ENCODE data around the gene NDUFA5. TPM values are rescaled to one million over a fixed set of nuclear protein-coding genes. Genes with fewer than 3 reads are reported as not detected.

Gene NDUFA5
- total and polyA plus RNA-seq, 10 donors = 40.6 to 85.2 (median 54.2) TPM

GRCh38 chr7:123601530-123601929 is 43.9 kb upstream of the NDUFA5 start, which contains the start of gene ASB15:
Gene ASB15 (plus strand): TSS chr7:123601821. CDS start chr7:123614503, 12,682 bp downstream.
- Histone ChIP-seq H3K27ac (no peak within 1 kb of the TSS), H3K4me3 (no peak within 1 kb of the TSS), H3K27me3 (replicated peaks in 1 of 7) (no peaks in the 10 kb centered on the region), H3K9me3 (no peaks in the 10 kb centered on the region), H3K36me3 (no peaks in the 10 kb centered on the region), H3K4me1 (no peaks in the 10 kb centered on the region)
- WGBS, 5 donors = 79 to 88% (median 82%) methylated on average over 4 of the region's 4 CpGs
- no peak for DNase-seq
- intact Hi-C loops (cut with DNase I; ENCODE audit: low total_unique reads) = no loop called here
- no peak for TF ChIP-seq POLR2AphosphoS5 (IDR thresholded peaks at IDR 0.05)
- no peak for TF ChIP-seq POLR2A (IDR thresholded peaks at IDR 0.05)
- TF ChIP-seq CTCF (IDR thresholded peaks at IDR 0.05 in 8 of 11, conservative IDR thresholded peaks at IDR 0.05 in 3 of 11) = no peak

- H3K4me3 ChIP-seq = no peak overlapping the region
- H3K4me1 ChIP-seq = no peaks in the 10 kb centered on the region
- WGBS, 5 donors = 63 to 72% (median 68%) methylated on average over 3 of the region's 3 CpGs
- no peaks in the 10 kb centered on the region for H3K9me3 ChIP-seq
- H3K36me3 ChIP-seq = no peaks in the 10 kb centered on the region
- no peaks in the 10 kb centered on the region for H3K27me3 ChIP-seq (replicated peaks in 1 of 7)
- no peak for TF ChIP-seq CTCF (IDR thresholded peaks at IDR 0.05 in 8 of 11, conservative IDR thresholded peaks at IDR 0.05 in 3 of 11)
- no peak for TF ChIP-seq POLR2A (IDR thresholded peaks at IDR 0.05)
- no peak for TF ChIP-seq POLR2AphosphoS5 (IDR thresholded peaks at IDR 0.05)
- intact Hi-C loops (cut with DNase I; ENCODE audit: low total_unique reads) = no loop called here
- H3K27ac ChIP-seq = no peak overlapping the region
- DNase-seq = no peak
Observed at GRCh38 chr7:123600876-123601275, 43.3 kb upstream of the NDUFA5 start.

- no peaks in the 10 kb centered on the region for H3K36me3 ChIP-seq
- WGBS, 5 donors = 74 to 96% (median 87%) methylated on average over 2 of the region's 2 CpGs
Observed at GRCh38 chr7:123599766-123600165, 42.1 kb upstream of the NDUFA5 start.

GRCh38 chr7:123598657-123599056 is 41.0 kb upstream of the NDUFA5 start:
- no peaks in the 10 kb centered on the region for H3K9me3 ChIP-seq
- H3K4me3 ChIP-seq = no peak overlapping the region
- H3K4me1 ChIP-seq = no peaks in the 10 kb centered on the region
- intact Hi-C loops (cut with DNase I; ENCODE audit: low total_unique reads) = no loop called here
- H3K27ac ChIP-seq = no peak overlapping the region
- H3K36me3 ChIP-seq = no peaks in the 10 kb centered on the region
- no peak for DNase-seq
- H3K27me3 ChIP-seq (replicated peaks in 1 of 7) = peaks cover 0 to 6% (median 0%) of the 10 kb centered on the region in 7 donors
- WGBS, 5 donors = 76 to 89% (median 76%) methylated on average over 3 of the region's 3 CpGs
- TF ChIP-seq POLR2A (IDR thresholded peaks at IDR 0.05) (no peak), POLR2AphosphoS5 (IDR thresholded peaks at IDR 0.05) (no peak), CTCF (IDR thresholded peaks at IDR 0.05 in 8 of 11, conservative IDR thresholded peaks at IDR 0.05 in 3 of 11) (no peak)

More at GRCh38 chr7:123599766-123600165, 42.1 kb upstream of the NDUFA5 start:
- H3K4me1 ChIP-seq = no peaks in the 10 kb centered on the region
- H3K27me3 ChIP-seq (replicated peaks in 1 of 7) = peaks cover 0 to 5% (median 0%) of the 10 kb centered on the region in 7 donors
- no peak for TF ChIP-seq POLR2AphosphoS5 (IDR thresholded peaks at IDR 0.05)
- TF ChIP-seq POLR2A (IDR thresholded peaks at IDR 0.05) = no peak
- TF ChIP-seq CTCF (IDR thresholded peaks at IDR 0.05 in 8 of 11, conservative IDR thresholded peaks at IDR 0.05 in 3 of 11) = no peak
- H3K4me3 ChIP-seq = no peak overlapping the region
- no peak overlapping the region for H3K27ac ChIP-seq
- no peaks in the 10 kb centered on the region for H3K9me3 ChIP-seq
- no peak for DNase-seq
- intact Hi-C loops (cut with DNase I; ENCODE audit: low total_unique reads) = no loop called here
